OCI-LY3 (cell line): Measurements from ENCODE around the gene MID2.
"Not testable (repeated sequence)": the region's sequence is repeated elsewhere in the genome, so short reads cannot be mapped to it uniquely, and the experiment has no call there.

ENCODE experiments used
- H2AFZ ChIP-seq: fragments of 200-600, 300-600 bp; shearing (Covaris generic); 2 replicates; pipeline ENCODE4 v1.6.0; 2014; ENCODE audit warnings: antibody characterized with exemption, low read depth, low read length
- H3K27ac ChIP-seq: fragments of 200-600, 300-600 bp; sonication (generic); 2 replicates; pipeline ENCODE4 v1.5.1; 2014; ENCODE audit warnings: mild to moderate bottlenecking, low read length, moderate library complexity, mixed read lengths
- H3K27me3 ChIP-seq: fragments of 200-600, 300-600 bp; sonication (generic); 2 replicates; pipeline ENCODE4 v1.6.1; 2014; ENCODE audit warnings: low read depth, low read length, mixed read lengths
- H3K36me3 ChIP-seq: fragments of 200-600, 300-600 bp; sonication (generic); replicated peaks from 2 replicates; pipeline ENCODE3; 2014; ENCODE audit warnings: low read depth, low read length, mixed read lengths
- H3K4me1 ChIP-seq: fragments of 300-600, 200-600 bp; sonication (generic); 2 replicates; pipeline ENCODE4 v1.6.1; 2014; ENCODE audit warnings: low read length, mixed read lengths
- H3K4me2 ChIP-seq: fragments of 200-600, 300-600 bp; sonication (generic); 2 replicates; pipeline ENCODE4 v1.6.1; 2014; ENCODE audit warnings: low read length, mixed read lengths
- H3K4me3 ChIP-seq: fragments of 300-600, 200-600 bp; sonication (generic); 2 replicates; pipeline ENCODE4 v1.5.1; 2014; ENCODE audit warnings: antibody characterized with exemption, mild to moderate bottlenecking, low read length, moderate library complexity
- H3K79me2 ChIP-seq: fragments of 300-600, 200-600 bp; shearing (Covaris generic); 2 replicates; pipeline ENCODE4 v1.6.1; 2014; ENCODE audit warnings: mild to moderate bottlenecking, low read length, mixed read lengths
- H3K9ac ChIP-seq: fragments of 300-600, 200-600 bp; shearing (Covaris generic); 2 replicates; pipeline ENCODE4 v1.6.0; 2014; ENCODE audit warnings: mild to moderate bottlenecking, low read length, moderate library complexity
- H3K9me3 ChIP-seq: fragments of 200-600, 300-600 bp; shearing (Covaris generic); 2 replicates; pipeline ENCODE4 v1.6.1; 2014; ENCODE audit warnings: low read length, mixed read lengths; ENCODE audit not compliant: insufficient read depth
- H4K20me1 ChIP-seq: fragments of 200-600, 300-600 bp; sonication (generic); 2 replicates; pipeline ENCODE4 v1.6.1; 2016; ENCODE audit warnings: low read length, mixed read lengths; ENCODE audit not compliant: insufficient read depth
- CTCF ChIP-seq: fragments of 200-600, 300-600 bp; sonication (generic); IDR thresholded peaks from 2 replicates; pipeline ENCODE4 v1.5.1; 2014; ENCODE audit warnings: antibody characterized with exemption, low read length, low read depth
- EZH2phosphoT487 ChIP-seq: fragments of 200-600 bp; shearing (Covaris generic); IDR thresholded peaks from 2 replicates; pipeline ENCODE4 v1.6.1; 2018; ENCODE audit warnings: antibody characterized with exemption, mixed run types, low read depth

The MID2 gene

GRCh38 chrX:107851215-107851614, 25.5 kb downstream of the MID2 start:
- Histone ChIP-seq H3K9ac (no peak overlapping the region), H3K79me2 (no peaks in the 10 kb centered on the region), H2AFZ (no peak overlapping the region), H3K9me3 (no peaks in the 10 kb centered on the region), H3K4me1 (no peaks in the 10 kb centered on the region), H3K27ac (no peak overlapping the region), H4K20me1 (no peaks in the 10 kb centered on the region), H3K4me2 (no peak overlapping the region), H3K27me3 (no peaks in the 10 kb centered on the region), H3K4me3 (no peak overlapping the region), H3K36me3 (no peaks in the 10 kb centered on the region)
- TF ChIP-seq EZH2phosphoT487 (no peak), CTCF (no peak)

GRCh38 chrX:107851665-107852064, 26.0 kb downstream of the MID2 start:
- not testable (repeated sequence) for H3K9me3 ChIP-seq, H3K4me2 ChIP-seq, H3K27me3 ChIP-seq, H3K4me1 ChIP-seq, H2AFZ ChIP-seq, H3K27ac ChIP-seq, H3K9ac ChIP-seq, H3K79me2 ChIP-seq, H4K20me1 ChIP-seq, H3K36me3 ChIP-seq, H3K4me3 ChIP-seq

GRCh38 chrX:107856289-107856688, 30.6 kb downstream of the MID2 start:
- no peak overlapping the region for H3K27ac ChIP-seq
- no peaks in the 10 kb centered on the region for H4K20me1 ChIP-seq
- H3K4me2 ChIP-seq = no peak overlapping the region
- no peaks in the 10 kb centered on the region for H3K4me1 ChIP-seq
- H3K4me3 ChIP-seq = no peak overlapping the region
- no peak overlapping the region for H2AFZ ChIP-seq
- H3K27me3 ChIP-seq = no peaks in the 10 kb centered on the region
- TF ChIP-seq EZH2phosphoT487 = no peak
- TF ChIP-seq CTCF = no peak
- no peaks in the 10 kb centered on the region for H3K36me3 ChIP-seq
- H3K9me3 ChIP-seq = no peaks in the 10 kb centered on the region
- no peak overlapping the region for H3K9ac ChIP-seq
- H3K79me2 ChIP-seq = no peaks in the 10 kb centered on the region

GRCh38 chrX:107857041-107857440, 31.4 kb downstream of the MID2 start:
- H3K36me3 ChIP-seq, H3K4me3 ChIP-seq, H3K9ac ChIP-seq, H3K9me3 ChIP-seq, H2AFZ ChIP-seq, H3K79me2 ChIP-seq, H3K4me2 ChIP-seq, H3K4me1 ChIP-seq, H4K20me1 ChIP-seq, H3K27me3 ChIP-seq, H3K27ac ChIP-seq: not testable (repeated sequence)

- H4K20me1 ChIP-seq = no peaks in the 10 kb centered on the region
- no peaks in the 10 kb centered on the region for H3K9me3 ChIP-seq
- H3K9ac ChIP-seq = no peak overlapping the region
- H3K79me2 ChIP-seq = no peaks in the 10 kb centered on the region
- TF ChIP-seq CTCF = no peak
- no peak for TF ChIP-seq EZH2phosphoT487
- no peaks in the 10 kb centered on the region for H3K4me1 ChIP-seq
- H3K4me2 ChIP-seq = no peak overlapping the region
- no peaks in the 10 kb centered on the region for H3K36me3 ChIP-seq
- no peak overlapping the region for H3K27ac ChIP-seq
- H2AFZ ChIP-seq = no peak overlapping the region
- no peaks in the 10 kb centered on the region for H3K27me3 ChIP-seq
- no peak overlapping the region for H3K4me3 ChIP-seq
These were observed 32.2 kb downstream of the MID2 start for GRCh38 chrX:107857837-107858236.
